NCI-H524 (cell line): ENCODE results near the gene PHF12.
"Not testable (repeated sequence)": the region's sequence is repeated elsewhere in the genome, so short reads cannot be mapped to it uniquely, and the experiment has no call there.

ENCODE experiments used
- DNase-seq, 2 experiments: peaks; one replicate each; lab custom pipeline; 2025; lab: John Stamatoyannopoulos, UW

PHF12 gene

DNA sequence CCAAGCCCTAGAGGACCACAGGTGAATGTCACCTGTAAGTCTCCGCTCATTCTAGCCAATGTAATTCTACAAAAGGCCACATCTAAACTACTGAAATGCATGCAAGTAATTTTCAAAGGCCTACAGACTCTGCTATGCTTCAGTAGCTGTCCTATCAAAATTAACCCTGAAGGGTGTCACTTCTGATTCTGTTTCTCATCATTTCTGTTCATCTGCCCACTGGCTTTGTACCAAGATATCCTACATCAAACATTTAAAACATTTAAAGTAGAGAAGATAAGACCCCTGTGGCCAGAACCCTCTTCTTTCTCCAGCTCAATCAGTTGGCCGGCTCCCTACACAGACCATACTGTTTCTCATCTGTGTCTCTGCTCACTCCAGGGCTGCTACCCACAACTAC is 21.5 kb downstream of the PHF12 start:
- DNase-seq, result no peak

DNA sequence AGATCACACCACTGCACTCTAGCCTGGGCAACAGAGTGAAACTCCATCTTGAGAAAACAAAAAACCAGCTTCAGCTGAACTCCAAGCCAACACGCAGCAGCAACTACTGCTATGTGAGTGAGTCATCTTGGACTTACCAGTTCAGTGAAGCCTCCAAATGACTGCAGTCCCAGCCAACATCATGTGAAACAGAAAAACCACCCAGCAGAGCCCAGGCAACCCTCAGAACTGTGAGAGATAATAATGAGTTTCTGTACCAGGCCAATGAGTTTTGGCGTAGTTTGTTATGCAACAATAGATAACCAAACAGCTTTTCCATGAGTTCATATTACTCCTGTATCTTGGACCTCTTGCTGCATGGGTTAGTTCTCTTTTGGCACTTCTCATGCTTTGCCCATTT is 23.3 kb downstream of the PHF12 start:
- DNase-seq, result no peak

DNA sequence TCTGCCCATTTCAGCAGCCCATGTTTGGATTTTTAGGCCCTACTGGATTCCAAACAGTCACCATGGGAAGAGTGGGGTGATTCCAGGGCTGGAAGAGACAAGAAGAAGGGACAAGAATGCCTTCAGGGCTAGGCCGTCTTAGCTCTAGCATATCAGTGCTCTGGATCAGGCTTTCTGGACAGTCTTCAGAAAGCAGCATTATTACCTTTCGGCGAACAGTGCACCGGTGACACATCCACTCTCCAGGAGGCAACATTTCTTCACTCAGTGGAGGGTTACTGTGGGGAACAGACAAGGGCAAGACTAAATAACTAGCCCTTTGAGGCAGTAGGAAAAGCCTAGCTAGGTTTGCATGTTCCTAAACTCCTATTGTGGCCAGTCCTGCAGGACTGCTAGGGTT is 24.5 kb downstream of the PHF12 start:
- no peak for DNase-seq

DNA sequence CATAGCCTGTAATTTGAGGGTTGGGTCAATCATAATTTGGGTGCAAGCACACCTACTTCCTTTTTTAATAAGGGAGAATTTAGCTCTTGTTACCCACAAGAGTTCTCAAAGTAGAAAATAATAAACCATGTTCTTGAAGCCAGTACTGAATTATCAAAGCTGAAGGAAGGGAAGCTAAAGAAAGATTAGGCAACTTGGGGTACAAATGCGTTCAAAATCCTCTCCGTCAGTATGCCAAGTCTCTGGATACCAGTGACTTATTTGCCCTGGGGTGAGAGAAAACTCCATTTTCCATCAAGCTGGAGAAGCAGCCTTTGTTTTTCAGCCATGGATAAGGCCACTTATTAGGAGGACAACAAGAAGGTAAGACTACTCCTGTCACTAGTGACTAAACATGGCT is 25.0 kb downstream of the PHF12 start:
- no peak for DNase-seq

DNA sequence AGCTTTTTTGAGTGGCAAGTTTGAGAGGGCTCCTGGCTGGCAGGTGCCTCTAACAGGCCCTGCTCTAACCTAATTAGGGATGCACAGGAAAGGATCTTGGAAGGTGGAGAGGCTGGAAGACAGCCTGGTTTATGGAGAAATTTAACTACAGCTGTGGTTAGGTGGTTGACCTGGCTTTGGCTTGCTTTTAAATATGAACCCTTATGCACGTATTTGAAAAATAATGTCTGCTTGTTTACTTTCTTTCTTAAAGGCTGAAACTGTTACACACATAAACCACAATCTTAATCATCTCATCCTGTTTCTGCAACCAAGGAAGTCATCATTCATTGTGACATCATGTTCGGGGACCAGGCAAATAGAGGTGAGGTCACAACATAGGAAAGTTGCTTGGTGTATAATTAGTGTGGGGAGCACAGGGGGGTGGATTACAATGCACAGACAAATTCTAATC is 25.4 kb downstream of the PHF12 start:
- no peak for DNase-seq

DNA sequence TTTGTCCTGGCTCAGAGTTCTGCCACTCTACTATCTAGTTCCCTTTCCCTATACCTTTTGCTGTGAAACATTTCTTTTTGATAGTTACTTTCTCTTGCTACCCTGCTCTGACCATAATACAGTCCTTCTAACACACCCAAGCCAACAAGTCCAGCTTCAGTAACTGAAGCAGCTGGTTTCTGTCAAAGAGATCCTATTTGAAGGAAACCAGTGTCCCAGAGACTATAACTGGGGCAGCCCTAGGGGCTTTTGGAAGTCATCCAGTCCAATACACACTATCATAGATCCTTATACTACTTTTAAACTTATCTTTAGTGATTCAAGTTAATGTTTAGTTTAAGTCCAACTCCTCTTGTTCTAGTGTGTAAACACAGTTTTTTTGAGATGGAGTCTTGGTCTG is 31.1 kb downstream of the PHF12 start:
- no peak for DNase-seq

DNA sequence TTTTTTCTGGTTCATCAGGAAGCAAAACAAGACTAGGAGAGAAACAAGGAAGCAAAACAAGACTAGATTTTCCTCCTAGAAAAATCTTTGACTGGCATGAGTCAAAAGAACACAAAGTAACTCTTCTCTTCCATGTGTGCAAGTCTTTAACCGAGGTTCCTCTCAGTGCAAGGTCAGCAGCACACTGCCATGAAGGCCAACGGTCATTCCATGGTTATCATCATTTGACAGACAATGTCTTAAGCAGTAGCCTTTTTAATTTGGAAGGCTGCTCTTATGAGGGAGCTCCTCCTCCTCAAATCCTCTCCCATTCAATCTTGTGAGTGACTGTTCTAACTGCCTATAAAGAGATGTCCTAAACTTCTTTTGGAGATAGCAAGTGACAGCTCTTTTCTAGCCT is 33.0 kb downstream of the PHF12 start:
- DNase-seq, result no peak

DNA sequence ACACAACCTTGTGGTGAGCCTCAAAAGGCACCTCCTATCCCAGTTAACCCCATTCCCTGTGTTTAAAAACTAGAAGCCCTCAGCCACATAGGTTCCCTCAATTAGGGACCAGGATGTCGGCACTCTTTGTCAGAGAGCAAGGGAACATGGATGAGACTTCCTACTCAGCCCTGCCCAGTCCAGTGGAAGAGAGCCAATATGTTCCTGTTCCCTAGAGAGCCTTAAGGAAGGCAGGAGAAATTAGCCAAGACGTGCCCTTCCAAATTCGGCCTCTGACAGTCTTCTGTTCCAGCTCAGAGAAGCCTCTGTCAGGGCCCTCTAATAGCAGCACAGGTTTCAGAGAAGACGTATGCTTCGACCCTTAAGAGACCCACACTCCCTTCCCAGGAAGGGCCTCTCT is 33.9 kb downstream of the PHF12 start:
- DNase-seq, result no peak

DNA sequence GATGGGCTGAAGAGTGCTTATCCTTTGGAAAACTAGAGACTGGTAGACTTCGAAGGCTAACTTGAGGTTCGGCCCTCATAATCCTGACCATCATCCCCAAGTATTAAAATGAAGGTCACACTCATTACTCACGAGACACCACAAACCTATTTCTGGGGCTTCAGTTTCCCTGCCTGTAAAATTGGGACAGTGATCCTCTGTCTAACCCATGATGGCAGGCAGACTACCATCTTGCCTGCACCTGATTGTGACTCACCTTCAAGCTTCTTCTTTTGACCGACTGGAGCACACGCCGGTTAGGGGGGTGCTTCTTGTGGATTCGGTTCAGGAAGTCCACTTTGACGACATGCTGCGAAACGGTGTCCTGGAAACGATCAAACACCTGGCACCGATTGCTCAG is 34.3 kb downstream of the PHF12 start:
- no peak for DNase-seq

DNA sequence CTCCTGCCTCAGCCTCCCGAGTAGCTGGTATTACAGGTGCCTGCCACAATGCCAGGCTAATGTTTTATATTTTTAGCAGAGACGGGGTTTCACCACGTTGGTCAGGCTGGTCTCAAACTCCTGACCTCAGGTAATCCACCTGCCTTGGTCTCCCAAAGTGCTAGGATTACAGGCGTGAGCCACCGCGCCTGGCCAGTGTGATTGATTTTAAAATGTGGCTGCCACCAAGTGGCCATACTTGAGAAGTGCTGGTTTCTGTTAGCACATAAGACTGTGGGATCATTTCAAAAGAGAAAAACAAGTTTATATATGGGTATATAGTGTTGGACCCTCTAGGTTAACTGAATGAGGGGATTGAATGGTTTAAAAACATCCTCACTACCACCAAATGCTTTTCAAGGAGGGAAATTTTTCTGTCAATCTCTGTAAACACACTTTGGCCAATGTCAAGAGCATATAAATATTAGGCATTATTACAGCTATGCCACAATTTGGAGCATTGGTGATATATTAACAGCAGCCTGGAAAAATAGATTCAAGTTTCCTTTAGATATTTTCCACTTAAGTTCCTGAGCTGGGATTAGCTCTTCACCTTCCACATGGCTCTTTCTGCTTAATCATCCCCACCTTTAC is 34.9 kb downstream of the PHF12 start:
- peak; percentile 23 to 76 for DNase-seq

DNA sequence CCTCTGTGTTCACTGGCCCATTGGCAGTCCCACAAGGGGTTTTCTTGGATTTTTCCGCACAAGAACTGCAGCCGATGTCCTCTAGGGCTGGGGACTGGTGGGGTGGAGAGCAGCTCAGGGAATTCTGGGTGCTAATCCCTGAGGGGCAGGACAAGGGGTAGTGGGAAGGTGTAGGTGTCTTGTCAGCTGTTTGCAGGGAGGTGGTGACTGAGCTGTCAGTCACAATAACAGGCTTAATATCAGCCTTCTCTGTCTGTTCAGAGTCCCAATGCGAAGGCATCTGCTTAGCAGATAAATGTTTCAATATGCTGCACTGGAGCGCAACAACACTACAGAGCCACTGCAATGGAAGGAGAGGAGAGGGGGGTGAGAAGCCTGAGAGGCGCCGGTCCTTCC is 38.4 kb downstream of the PHF12 start:
- DNase-seq, result no peak

DNA sequence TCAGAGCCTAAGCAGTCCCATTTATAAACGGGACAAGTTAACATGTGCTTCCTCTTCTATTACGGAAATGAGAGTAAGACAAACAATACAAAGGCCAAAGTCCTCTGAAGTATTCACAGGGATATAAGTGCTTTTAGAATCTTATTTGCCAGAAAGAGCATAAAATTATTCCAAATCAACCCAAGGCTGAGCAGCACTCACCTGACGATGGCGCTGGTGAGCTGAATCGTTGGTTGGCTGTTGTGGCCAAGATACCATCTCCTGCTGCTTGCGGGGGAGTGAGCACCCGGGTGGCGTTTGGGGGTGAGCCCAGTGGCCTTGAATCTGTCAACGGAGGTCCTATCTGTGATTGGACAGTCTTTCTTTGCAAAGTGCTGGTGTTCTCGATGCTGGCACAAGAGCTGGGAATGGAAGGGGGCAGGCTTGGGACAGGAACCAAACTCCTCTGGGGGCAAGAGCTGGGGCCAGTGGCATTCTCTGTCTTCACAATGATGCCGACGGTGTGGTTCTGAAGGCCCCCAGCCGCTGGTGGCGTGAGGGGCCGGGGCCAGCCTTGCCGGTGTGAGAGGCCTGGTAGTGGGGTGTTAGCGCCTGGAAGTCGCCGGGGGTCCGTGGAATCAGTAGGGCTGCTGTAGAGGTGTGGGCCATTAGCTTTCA is 38.9 kb downstream of the PHF12 start:
- DNase-seq, result no peak

DNA sequence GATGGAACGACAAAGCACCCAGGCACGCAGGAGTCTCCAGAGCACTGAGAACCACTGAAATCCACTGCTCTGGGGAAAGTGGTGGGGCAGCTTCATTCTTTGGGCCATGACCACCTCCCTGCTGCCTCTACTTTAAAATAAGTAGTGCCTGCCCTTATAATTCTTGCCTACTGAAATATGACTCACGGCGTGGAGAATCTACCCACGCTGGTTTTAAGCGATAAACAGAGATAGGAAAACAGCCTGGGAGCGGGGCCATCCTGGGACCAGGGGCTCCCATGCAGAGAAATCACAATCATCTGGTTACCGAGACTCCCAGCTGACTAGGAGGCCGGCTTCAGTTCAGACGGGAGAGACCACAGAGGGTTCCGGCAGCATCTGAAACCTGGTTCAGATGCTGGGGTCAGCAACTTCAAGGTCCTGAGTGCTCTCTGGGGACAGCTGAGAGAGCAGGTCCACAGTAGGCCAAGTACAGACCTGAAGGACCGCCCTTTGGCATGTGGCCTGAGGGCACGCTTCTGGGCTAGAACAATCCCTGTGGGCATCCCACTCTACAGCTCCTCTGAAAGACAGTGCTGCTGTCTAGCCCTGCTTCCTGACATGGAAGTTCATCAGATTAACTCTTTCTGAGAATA is 39.8 kb downstream of the PHF12 start:
- DNase-seq, result no peak

DNA sequence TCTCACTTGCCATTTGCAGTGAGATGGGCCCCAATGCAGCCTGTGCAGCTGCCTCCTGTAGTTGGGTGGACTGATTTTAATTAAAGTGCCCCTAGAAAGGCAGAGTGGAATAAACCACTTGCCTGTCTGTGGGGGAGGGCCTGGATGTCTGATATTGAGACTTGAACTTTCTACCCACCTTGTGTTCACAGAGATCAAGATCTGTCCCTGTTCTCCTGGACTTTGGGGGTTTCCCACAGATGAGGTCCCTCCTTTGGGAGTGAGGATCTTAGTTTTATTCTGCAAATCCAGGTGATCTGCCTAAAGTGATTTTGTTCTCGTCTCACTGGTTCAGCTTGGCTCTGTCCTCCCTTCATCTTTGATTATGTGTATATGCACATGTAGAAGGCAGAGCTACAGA is 40.8 kb downstream of the PHF12 start:
- DNase-seq, result no peak

DNA sequence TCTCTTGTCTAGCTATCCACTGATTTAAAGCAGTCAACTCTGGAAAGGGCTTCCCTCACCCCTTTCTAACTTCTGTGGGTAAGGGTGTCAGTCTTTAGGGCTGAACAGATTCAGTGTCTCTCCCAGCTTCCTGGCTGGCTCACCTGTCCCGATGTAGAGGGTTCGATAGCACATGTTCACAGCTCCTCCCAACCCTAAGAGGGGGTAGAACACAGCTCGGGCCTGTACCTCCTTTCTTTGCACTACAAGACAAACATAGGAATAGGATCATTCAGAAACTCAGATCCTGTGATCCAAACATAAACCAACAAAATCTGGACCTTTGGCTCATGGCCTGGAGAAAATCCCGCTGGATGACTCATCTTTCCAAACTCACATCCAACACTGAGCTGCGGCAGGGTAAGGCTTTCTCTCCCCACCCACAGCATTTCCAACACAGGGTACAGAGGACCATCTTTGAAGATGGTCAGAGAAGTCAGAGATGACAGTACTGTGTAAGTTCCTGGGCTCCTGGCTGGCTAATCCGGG is 42.6 kb downstream of the PHF12 start:
- no peak for DNase-seq

DNA sequence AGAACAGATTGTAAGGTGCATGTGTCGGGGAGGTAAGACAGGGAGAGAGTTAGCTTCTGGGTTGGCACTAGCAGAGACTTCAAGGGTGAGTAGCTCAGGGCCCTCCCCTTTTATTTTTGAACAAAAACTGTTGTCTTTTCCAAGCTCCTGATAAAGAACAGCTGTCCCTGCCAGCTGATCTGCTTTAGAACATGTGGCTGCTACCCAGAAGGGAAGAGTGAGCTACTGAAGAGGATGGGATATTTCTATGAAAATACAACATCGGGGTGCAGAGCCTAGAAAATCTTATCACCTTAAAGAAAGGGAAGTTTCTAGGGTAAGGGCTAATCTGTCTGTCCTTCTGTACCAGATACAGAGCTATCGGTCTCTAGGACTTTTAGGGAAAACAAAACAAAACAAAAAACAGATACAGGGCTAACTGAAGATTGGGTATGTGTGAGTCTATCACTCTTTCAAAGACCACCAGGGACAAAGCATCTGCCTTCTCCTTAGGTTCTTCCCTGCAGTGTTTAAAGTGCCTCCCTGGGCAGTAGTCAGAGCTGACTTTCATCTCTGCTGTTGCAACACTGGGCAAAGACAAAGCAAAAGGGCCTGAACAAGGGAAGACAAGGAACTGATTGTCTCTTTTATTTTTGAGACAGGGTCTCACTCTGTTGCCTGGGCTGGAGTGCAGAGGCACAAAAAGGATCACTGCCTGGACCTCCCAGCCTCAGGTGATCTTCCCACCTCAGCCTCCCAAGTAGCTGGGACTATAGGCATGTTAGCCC is 43.4 kb downstream of the PHF12 start:
- no peak for DNase-seq

DNA sequence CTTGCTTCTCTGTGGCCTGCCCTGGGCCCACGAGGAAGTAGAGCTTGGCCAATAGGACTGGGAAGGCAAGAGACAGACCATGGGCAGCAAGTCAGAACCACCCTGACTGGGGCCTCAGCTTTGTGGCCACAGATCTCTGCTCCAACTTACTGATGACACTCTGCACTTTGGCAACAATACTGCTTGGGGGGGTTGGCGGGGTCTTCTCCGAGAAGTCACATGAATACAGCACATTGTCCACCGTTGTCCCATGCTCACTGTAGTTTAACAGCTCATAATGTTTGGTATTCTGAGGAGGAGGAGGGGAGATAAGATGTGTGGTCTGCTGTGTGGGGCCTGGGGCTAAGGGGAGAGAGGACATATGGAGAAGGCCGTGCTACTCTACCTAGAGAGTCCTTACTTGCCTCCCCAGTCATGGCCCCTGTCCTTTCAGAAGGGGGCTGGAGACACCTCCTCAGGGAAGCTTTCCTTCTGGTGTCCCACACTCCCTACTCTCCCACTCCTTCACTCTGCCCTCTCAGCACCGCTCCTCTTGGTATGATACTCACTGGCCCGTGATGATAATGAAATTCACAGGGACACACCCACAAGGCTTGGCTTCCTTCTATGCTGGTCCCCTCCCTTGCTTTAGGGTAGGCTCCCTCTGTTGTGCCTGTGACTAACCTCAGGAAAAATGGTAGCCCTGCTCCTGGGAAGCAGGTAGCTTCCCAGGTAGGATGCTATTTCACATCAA is 44.4 kb downstream of the PHF12 start:
- no peak for DNase-seq

DNA sequence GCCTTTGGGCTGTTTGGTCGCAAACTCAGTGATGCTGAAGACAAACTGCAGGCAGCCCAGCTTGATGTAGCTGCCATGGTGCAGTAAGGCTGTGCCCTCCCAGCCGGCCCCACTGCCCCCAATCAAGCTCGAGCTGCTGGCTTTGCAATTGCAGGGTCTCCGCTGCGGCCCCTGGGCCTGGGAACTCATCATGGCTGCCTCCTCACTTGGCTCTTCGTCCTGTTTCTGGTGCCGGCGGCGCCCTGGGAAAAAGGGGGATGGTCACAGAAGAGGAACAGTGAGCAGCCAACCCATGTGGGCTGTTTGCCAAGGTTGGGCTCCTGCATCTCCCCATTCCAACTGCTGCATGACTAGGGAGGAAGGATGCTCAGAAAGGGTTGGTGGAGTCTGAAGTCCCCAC is 45.0 kb downstream of the PHF12 start:
- DNase-seq, result no peak

DNA sequence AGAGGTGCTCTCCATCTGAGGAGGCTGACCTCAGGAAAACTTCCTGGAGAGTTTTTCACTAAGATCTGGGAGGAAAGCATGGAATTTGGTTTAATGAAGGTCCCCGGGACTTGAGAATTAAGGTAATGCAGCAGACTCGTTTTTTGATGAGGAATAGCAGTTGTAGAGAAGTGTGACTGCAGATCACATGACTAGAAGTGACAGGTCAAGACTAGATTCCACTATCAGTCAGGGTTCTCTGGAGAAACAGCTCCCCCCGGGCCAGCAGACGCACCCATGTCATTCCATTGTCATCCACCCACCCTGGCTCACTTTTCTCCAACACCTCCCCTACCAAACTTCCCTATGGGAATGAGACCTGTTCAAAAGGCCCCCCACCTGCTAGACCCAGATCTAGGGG is 46.5 kb downstream of the PHF12 start:
- no peak for DNase-seq

DNA sequence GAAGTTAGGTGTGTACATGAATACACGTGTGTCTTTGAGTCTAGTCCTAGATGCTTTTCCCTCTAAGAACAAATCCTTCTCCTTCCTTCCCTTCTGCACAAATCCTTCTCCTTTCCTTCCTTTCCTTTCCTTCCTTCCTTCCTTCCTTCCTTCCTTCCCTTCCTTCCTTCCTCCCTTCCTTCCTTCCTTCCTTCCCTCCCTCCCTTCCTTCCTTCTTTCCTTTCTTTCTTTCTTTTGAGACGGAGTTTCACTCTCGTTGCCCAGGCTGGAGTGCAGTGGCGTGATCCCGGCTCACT is 47.8 kb downstream of the PHF12 start:
- not testable (repeated sequence) for DNase-seq

DNA sequence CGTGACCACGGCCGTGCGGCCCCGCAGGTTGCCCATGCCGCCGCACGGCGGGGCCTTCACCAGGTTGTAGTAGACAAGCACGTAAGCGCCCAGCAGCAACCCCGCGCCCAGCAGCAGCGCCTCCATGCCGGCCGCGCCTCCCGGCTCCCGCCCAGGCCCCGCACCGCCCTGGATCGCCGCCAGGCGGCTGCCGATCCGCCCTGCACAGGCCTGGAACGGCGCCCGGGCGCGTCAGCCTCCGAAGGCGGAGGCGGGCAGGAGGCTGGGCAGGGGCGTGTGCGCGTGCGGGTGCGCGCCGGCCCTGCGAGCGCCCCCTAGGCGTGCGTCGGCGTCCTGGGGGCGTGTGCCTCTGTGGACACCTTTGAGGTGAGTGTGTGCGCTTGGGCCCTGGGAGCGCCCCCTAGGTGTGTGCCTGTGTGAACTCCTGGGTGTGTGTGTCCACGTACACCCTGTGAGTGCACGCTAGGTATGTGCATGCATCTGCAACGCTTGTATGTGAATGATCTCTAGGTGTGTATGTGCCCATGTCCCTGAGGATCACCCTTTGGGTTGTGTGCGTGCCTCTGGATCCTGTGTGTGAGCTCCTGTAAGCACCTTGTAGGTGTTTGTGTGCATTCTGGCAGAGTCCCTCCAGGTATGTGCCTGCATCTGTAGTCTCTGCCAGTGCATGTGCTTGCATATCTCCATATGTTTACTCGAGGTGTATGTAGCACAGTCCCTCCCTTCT is 48.3 kb downstream of the PHF12 start, which contains the start of gene DHRS13:
DHRS13 (minus strand) TSS at position 261 of the 727 bp plus-strand sequence; CDS start at position 126, 135 bp downstream.
- peak; percentile 98 to 99 for DNase-seq
